ENCODE measurements around the gene SRMS.
"Not testable (repeated sequence)": the region's sequence is repeated elsewhere in the genome, so short reads cannot be mapped to it uniquely, and the experiment has no call there.

SRMS gene

DNA sequence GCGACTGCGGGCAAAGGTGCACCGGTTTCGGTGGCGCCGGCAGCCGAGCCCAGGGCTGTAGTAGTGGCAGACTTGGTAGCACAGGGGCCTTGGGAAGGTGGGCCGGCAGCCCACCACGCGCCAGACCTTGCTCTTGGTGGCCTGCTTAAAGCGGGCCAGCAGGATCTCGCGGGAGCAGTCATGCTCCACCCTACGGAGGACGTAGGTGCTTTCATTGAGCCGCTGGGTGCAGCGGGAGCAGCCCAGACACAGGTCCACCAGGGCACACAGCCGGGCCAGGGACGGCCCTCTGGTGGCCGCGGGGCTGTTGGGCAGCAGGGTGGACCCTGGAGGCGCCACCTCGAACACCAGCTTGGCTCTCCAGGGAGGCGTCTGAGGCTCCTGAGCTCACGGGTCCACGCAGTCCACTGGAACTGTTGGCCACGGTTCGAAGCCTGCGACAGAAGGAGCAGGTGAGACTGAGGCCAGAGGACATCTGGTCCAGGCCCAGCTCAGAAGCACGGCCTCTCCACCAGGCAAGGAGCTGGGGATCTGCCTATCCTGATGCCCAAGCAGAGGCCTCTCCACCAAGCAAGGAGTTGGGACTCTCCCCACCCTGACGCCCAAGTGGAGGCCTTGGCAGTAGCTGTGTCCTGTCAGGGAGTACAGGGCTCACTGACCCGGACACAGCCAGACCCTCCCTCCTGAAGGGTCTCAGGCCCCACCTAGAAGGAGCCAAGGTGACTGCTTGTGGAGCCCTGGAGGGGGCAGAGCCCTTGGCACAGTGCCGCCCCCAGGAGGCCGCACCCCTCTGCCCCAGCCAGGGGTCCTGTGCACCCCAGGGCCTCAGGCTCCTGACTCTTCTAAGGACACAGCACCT is 25.5 kb upstream of the SRMS start:
- Histone ChIP-seq H3K18ac (ENCODE audit: low read length) (no peak overlapping the region), H2BK120ac (ENCODE audit: insufficient read depth, low read length, poor library complexity) (no peak overlapping the region), H3K4me2 (ENCODE audit: low read length) (peak overlapping the region; percentile 99), H3K9ac (ENCODE audit: low read length) (no peak overlapping the region), H2AK5ac (ENCODE audit: low read length) (no peak overlapping the region), H3K4ac (ENCODE audit: low read depth, low read length) (no peak overlapping the region), H2BK12ac (ENCODE audit: low read length) (no peak overlapping the region), H3K4me1 (ENCODE audit: control insufficient read depth in 1 of 2, insufficient read depth in 2 of 2, low read length in 2 of 2) (peaks cover 3 to 12% of the 10 kb centered on the region in 2 experiments), H4K8ac (ENCODE audit: low read depth, low read length) (no peak overlapping the region), H3K36me3 (ENCODE audit: control insufficient read depth in 1 of 2, insufficient read depth in 2 of 2, low read length in 2 of 2) (peaks cover 0 to 8% of the 10 kb centered on the region in 2 experiments), H3K9me3 (ENCODE audit: insufficient read depth, low read depth, low read length) (no peaks in the 10 kb centered on the region), H3K79me1 (ENCODE audit: low read length) (peaks cover 8% of the 10 kb centered on the region), H3K27ac (ENCODE audit: low read depth, low read length) (no peak overlapping the region), H4K12ac (ENCODE audit: low read depth, low read length) (no peak overlapping the region), H3K79me2 (ENCODE audit: control insufficient read depth, insufficient read depth, low read length, poor library complexity) (peaks cover 3% of the 10 kb centered on the region), H4K91ac (ENCODE audit: low read depth, low read length) (no peak overlapping the region), H3K27me3 (ENCODE audit: insufficient read depth, low read length) (no peaks in the 10 kb centered on the region), H2BK5ac (ENCODE audit: low read depth, low read length, poor library complexity) (no peak overlapping the region), H3K23ac (ENCODE audit: low read length) (no peak overlapping the region), H3K14ac (ENCODE audit: low read length) (no peak overlapping the region), H3K4me3 (ENCODE audit: low read depth, low read length) (no peak overlapping the region), H2AFZ (ENCODE audit: insufficient read depth, low read length, poor library complexity) (no peak overlapping the region)
- no CpG with 5 or more reads among the region's 34 CpGs for WGBS (ENCODE audit: extremely low coverage, insufficient coverage, insufficient read length)
- peak in 1 of 2 donors; percentile 29 for DNase-seq

DNA sequence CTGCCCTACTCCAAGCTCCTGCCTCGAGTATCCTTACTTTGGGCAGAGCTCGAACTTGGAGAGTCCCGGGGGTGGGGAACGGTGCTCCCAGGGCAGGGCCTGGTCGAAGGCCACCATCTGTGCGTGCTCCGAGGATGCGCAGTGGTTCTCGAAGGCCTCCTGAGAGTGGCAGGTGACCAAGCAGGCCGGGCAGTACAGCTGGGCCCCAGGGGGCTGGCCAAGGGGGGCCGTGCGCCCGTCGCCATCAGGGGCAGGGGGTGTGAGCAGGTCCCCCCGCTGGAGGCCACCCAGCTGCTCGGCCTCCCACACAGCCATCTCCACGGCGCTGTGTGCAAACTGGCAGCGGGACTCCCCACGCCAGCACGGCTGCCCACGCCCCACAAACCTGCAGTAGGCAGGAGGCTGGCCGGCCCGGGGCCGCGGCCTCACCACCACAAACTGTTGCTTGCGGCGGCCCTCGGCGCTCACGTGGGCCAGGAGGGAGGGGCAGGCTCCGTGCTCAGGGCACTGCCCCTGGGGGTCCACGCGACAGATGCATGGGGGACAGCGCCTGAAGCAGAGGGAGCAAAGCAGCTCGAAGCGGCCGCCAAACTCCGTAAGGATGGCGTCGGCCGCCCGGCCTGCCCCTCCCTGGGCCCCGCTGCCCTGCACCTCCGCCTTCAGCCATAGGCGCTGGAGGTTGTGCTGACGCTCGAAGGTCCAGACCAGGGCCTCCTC is 24.7 kb upstream of the SRMS start:
- H3K9ac ChIP-seq (ENCODE audit: low read length): no peak overlapping the region
- peaks cover 8% of the 10 kb centered on the region for H3K79me1 ChIP-seq (ENCODE audit: low read length)
- no peak overlapping the region for H3K27ac ChIP-seq (ENCODE audit: low read depth, low read length)
- H2AK5ac ChIP-seq (ENCODE audit: low read length): no peak overlapping the region
- no peak overlapping the region for H2BK120ac ChIP-seq (ENCODE audit: insufficient read depth, low read length, poor library complexity)
- H2BK12ac ChIP-seq (ENCODE audit: low read length): no peak overlapping the region
- peaks cover 0 to 9% of the 10 kb centered on the region in 2 experiments for H3K36me3 ChIP-seq (ENCODE audit: control insufficient read depth in 1 of 2, insufficient read depth in 2 of 2, low read length in 2 of 2)
- no peak overlapping the region for H2AFZ ChIP-seq (ENCODE audit: insufficient read depth, low read length, poor library complexity)
- no peak overlapping the region for H2BK5ac ChIP-seq (ENCODE audit: low read depth, low read length, poor library complexity)
- H3K4me1 ChIP-seq (ENCODE audit: control insufficient read depth in 1 of 2, insufficient read depth in 2 of 2, low read length in 2 of 2): peaks cover 3 to 12% of the 10 kb centered on the region in 2 experiments
- no peak for DNase-seq
- no peak overlapping the region for H3K4me2 ChIP-seq (ENCODE audit: low read length)
- H3K79me2 ChIP-seq (ENCODE audit: control insufficient read depth, insufficient read depth, low read length, poor library complexity): peaks cover 3% of the 10 kb centered on the region
- H3K23ac ChIP-seq (ENCODE audit: low read length): no peak overlapping the region
- H3K18ac ChIP-seq (ENCODE audit: low read length): no peak overlapping the region
- no peaks in the 10 kb centered on the region for H3K27me3 ChIP-seq (ENCODE audit: insufficient read depth, low read length)
- no CpG with 5 or more reads among the region's 48 CpGs for WGBS (ENCODE audit: extremely low coverage, insufficient coverage, insufficient read length)
- H4K91ac ChIP-seq (ENCODE audit: low read depth, low read length): no peak overlapping the region
- peaks cover under 1% of the 10 kb centered on the region for H3K9me3 ChIP-seq (ENCODE audit: insufficient read depth, low read depth, low read length)
- no peak overlapping the region for H3K4me3 ChIP-seq (ENCODE audit: low read depth, low read length)
- H3K14ac ChIP-seq (ENCODE audit: low read length): no peak overlapping the region
- no peak overlapping the region for H3K4ac ChIP-seq (ENCODE audit: low read depth, low read length)
- no peak overlapping the region for H4K8ac ChIP-seq (ENCODE audit: low read depth, low read length)
- H4K12ac ChIP-seq (ENCODE audit: low read depth, low read length): no peak overlapping the region

DNA sequence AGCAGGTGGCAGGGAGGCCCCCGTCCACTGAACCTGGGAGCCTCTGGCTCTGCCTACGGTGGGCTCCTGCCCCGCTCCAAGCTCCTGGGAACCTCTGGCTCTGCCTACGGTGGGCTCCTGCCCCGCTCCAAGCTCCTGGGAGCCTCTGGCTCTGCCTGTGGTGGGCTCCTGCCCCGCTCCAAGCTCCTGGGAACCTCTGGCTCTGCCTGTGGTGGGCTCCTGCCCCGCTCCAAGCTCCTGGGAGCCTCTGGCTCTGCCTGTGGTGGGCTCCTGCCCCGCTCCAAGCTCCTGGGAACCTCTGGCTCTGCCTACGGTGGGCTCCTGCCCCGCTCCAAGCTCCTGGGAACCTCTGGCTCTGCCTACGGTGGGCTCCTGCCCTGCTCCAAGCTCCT is 23.5 kb upstream of the SRMS start:
- H3K18ac ChIP-seq (ENCODE audit: low read length); H3K4ac ChIP-seq (ENCODE audit: low read depth, low read length); H2AK5ac ChIP-seq (ENCODE audit: low read length); H4K12ac ChIP-seq (ENCODE audit: low read depth, low read length); H2AFZ ChIP-seq (ENCODE audit: insufficient read depth, low read length, poor library complexity); H3K27me3 ChIP-seq (ENCODE audit: insufficient read depth, low read length); H3K23ac ChIP-seq (ENCODE audit: low read length); H3K14ac ChIP-seq (ENCODE audit: low read length); H3K79me1 ChIP-seq (ENCODE audit: low read length); H2BK12ac ChIP-seq (ENCODE audit: low read length); H2BK5ac ChIP-seq (ENCODE audit: low read depth, low read length, poor library complexity); H2BK120ac ChIP-seq (ENCODE audit: insufficient read depth, low read length, poor library complexity); H3K4me3 ChIP-seq (ENCODE audit: low read depth, low read length); H3K4me2 ChIP-seq (ENCODE audit: low read length); H3K27ac ChIP-seq (ENCODE audit: low read depth, low read length); H3K9me3 ChIP-seq (ENCODE audit: insufficient read depth, low read depth, low read length); H4K8ac ChIP-seq (ENCODE audit: low read depth, low read length); DNase-seq; H3K9ac ChIP-seq (ENCODE audit: low read length); H3K79me2 ChIP-seq (ENCODE audit: control insufficient read depth, insufficient read depth, low read length, poor library complexity); H4K91ac ChIP-seq (ENCODE audit: low read depth, low read length): not testable (repeated sequence)
- WGBS (ENCODE audit: extremely low coverage, insufficient coverage, insufficient read length): no CpG with 5 or more reads among the region's 11 CpGs
- Histone ChIP-seq H3K36me3 (ENCODE audit: control insufficient read depth in 1 of 2, insufficient read depth in 2 of 2, low read length in 2 of 2) (peaks cover under 1 to 14% of the 10 kb centered on the region in 2 experiments), H3K4me1 (ENCODE audit: control insufficient read depth in 1 of 2, insufficient read depth in 2 of 2, low read length in 2 of 2) (peaks cover 3 to 12% of the 10 kb centered on the region in 2 experiments)

DNA sequence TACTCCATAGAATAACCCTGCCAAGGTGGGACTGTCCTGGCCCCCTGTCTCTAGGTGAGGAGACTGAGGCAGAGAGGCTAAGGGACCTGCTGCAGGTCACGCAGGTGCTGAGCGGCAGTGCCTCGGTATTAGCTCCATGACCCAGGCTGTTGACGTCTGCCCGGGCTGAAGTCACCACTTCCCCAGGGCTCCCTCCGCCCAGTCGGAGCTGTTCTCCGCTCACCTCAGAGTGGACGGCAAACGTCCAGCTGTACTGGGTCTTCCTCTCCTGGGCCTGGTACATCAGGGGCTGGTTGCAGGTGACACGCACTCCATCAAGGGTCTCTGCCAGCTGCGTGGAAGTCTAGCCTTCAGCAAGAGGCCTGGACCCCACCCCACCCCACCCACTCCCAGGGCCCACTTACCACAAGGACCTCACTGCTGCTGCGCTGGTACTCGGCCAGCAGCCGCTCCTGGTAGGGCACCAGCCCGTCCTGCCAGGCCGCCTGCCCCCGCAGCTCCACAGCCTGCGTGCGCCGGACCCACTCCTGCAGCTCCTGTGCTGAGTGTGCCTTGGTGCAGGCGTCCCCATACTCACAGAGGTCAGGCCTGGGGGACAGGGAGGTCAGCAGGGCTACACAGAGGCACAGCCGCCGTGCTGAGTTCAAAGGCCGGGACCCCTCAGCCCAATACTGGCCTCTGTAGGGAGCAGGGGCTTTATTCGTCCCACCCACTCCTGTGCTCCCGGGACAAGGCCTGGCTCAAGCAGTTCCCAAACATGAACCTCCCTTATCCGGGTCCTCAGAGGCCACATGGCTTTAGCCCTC is 22.9 kb upstream of the SRMS start:
- Histone ChIP-seq H2BK5ac (ENCODE audit: low read depth, low read length, poor library complexity) (no peak overlapping the region), H3K4ac (ENCODE audit: low read depth, low read length) (no peak overlapping the region), H3K18ac (ENCODE audit: low read length) (no peak overlapping the region), H3K4me2 (ENCODE audit: low read length) (no peak overlapping the region), H3K14ac (ENCODE audit: low read length) (no peak overlapping the region), H2AFZ (ENCODE audit: insufficient read depth, low read length, poor library complexity) (no peak overlapping the region), H2BK12ac (ENCODE audit: low read length) (no peak overlapping the region), H2BK120ac (ENCODE audit: insufficient read depth, low read length, poor library complexity) (no peak overlapping the region), H3K4me3 (ENCODE audit: low read depth, low read length) (no peak overlapping the region), H3K36me3 (ENCODE audit: control insufficient read depth in 1 of 2, insufficient read depth in 2 of 2, low read length in 2 of 2) (peaks cover 2 to 14% of the 10 kb centered on the region in 2 experiments), H4K91ac (ENCODE audit: low read depth, low read length) (no peak overlapping the region), H3K9me3 (ENCODE audit: insufficient read depth, low read depth, low read length) (peaks cover 1% of the 10 kb centered on the region), H3K27me3 (ENCODE audit: insufficient read depth, low read length) (no peaks in the 10 kb centered on the region), H4K12ac (ENCODE audit: low read depth, low read length) (no peak overlapping the region), H3K79me2 (ENCODE audit: control insufficient read depth, insufficient read depth, low read length, poor library complexity) (peaks cover 3% of the 10 kb centered on the region), H3K9ac (ENCODE audit: low read length) (no peak overlapping the region), H3K23ac (ENCODE audit: low read length) (no peak overlapping the region), H3K27ac (ENCODE audit: low read depth, low read length) (no peak overlapping the region), H3K4me1 (ENCODE audit: control insufficient read depth in 1 of 2, insufficient read depth in 2 of 2, low read length in 2 of 2) (peaks cover 3 to 12% of the 10 kb centered on the region in 2 experiments), H4K8ac (ENCODE audit: low read depth, low read length) (no peak overlapping the region), H3K79me1 (ENCODE audit: low read length) (peaks cover 8% of the 10 kb centered on the region), H2AK5ac (ENCODE audit: low read length) (no peak overlapping the region)
- DNase-seq: no peak
- WGBS (ENCODE audit: extremely low coverage, insufficient coverage, insufficient read length): no CpG with 5 or more reads among the region's 28 CpGs
